PFSK-1 (cell line): ENCODE data around the gene FNDC3A.

ENCODE experiments used
- FOXP2 ChIP-seq: optimal IDR thresholded peaks from 2 replicates; pipeline ENCODE3; 2011; ENCODE audit warnings: borderline replicate concordance, control low read depth, inconsistent platforms; ENCODE audit not compliant: insufficient read depth; ENCODE audit errors: extremely low read length, extremely low read depth
- POLR2AphosphoS5 ChIP-seq: IDR thresholded peaks from 2 replicates; pipeline ENCODE4 v1.6.1; 2012; ENCODE audit warnings: low read depth, mild to moderate bottlenecking, control low read depth, low read length, moderate library complexity
- REST ChIP-seq, 2 experiments: IDR thresholded peaks; 2 replicates each; pipeline versions ENCODE4 v1.6.1 to v1.8.0; 2011 to 2012; ENCODE audit warnings: low read depth in 2 of 2, low read length in 2 of 2, control low read depth in 1 of 2, inconsistent platforms in 1 of 2, mild to moderate bottlenecking in 1 of 2, moderate library complexity in 1 of 2; ENCODE audit not compliant: insufficient read depth in 1 of 2
- SIN3A ChIP-seq: IDR thresholded peaks from 2 replicates; pipeline ENCODE4 v1.6.1; 2012; ENCODE audit warnings: mild to moderate bottlenecking, low read length, moderate library complexity, borderline replicate concordance; ENCODE audit not compliant: insufficient read depth
- TAF1 ChIP-seq: IDR thresholded peaks from 2 replicates; pipeline ENCODE4 v1.6.1; 2012; ENCODE audit warnings: low read length, control low read depth, borderline replicate concordance; ENCODE audit not compliant: insufficient read depth

- TF ChIP-seq POLR2AphosphoS5 (no peak), REST (IDR thresholded peaks at IDR 0.05; ENCODE audit: insufficient read depth in 1 of 2, low read depth in 2 of 2, low read length in 2 of 2) (no peak), TAF1 (no peak), SIN3A (no peak), FOXP2 (no peak)
Measured at GRCh38 chr13:48949566-48950500, 25.9 kb upstream of the FNDC3A start.
